Activated CD8-positive, alpha-beta memory T cell treated with anti-CD3 and anti-CD28 coated beads, Interleukin-2, amount 50 U/mL, for 1 hour (primary cell): ENCODE measurements around the gene OSBP2.
A peak's percentile ranks its signal among the peaks of the same experiment; 100 is the strongest.
"Not testable (repeated sequence)": the region's sequence is repeated elsewhere in the genome, so short reads cannot be mapped to it uniquely, and the experiment has no call there.

Experiments used
- DNase-seq: peaks from one replicate; pipeline ENCODE4 v3.0.0-alpha.2; 2020; ENCODE audit errors: extremely low read depth

Gene OSBP2

DNA sequence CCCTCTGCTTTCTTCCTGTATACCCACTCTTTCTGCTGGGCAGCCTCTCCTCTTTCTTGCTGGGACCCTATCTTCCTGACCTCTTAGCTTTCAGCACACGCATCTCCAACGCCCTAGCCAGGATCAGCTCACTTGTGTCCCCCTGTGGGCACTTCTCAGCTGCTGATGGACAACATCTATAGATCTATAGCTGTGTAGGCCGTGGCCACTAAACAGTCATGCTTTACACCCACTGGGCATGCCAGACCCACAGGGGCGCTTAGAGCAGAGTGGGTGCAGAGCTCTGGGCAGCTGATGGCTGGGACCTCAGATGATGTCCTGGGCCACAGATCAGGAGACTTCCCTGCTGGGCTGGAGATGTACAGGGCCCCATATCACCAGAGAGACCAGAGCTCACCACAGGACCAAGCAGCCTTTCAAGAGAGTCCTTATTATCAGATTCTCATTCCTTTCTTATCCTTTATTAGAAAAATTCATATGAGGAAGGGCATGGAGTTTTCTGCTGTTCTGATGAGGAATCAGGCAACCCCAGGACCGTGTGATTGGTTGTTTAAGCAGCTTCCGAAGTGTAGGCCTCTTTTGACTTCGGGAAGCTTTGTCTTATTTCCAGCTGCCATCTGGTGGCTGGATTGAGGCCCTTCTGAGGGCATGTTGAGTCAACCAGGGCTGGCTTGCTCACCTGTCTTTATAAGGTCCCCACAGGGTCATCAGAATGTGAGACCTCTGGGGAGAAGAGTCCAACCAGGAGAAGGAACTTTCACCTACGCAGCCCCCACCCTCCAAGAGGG is 60.5 kb downstream of the OSBP2 start:
- no peak for DNase-seq

- no peak for DNase-seq
These were observed 61.1 kb downstream of the OSBP2 start for GRCh38 chr22:30755759-30756124.

DNA sequence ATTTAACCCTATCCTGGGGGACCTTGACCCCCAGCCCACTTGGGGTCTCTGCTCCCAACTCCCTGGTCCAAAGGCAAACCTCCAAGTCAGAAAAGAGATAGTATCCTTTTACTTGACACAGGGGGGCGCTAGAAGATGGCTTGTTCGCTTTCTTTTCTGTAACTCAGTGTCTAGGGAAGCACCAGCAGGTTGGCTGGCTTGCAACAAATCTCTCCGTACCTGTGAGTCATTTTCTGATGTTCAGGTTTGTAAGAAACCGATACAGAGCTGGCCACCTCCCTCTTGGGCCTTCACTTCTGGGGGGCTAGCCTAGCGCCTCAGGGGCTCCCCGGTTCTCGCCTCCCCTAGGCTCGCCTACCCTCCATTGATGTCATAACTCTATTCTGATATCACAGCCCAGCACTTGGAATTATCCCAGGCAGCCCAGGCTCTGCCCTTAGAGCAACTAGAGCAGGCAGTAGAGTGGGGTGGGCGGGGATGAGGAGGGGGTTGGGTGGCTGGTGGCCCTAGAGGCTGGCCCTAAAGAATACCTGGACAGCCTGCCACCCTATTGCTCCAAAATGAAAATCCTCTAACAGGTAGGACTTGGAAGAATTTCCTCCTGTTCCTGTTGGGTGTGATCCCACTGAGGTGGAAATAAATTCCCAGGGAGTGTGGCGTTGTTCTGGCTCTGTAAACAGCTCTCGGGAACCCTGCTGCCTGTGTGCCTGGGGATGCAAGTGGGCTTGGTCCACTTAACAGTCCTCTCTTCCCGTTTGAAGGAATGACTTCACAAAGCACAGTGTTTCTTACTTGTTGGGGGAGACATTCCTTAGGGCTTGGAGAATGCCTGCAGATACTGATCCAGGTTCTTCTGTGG is 69.4 kb downstream of the OSBP2 start:
- DNase-seq = peak; percentile 27

DNA sequence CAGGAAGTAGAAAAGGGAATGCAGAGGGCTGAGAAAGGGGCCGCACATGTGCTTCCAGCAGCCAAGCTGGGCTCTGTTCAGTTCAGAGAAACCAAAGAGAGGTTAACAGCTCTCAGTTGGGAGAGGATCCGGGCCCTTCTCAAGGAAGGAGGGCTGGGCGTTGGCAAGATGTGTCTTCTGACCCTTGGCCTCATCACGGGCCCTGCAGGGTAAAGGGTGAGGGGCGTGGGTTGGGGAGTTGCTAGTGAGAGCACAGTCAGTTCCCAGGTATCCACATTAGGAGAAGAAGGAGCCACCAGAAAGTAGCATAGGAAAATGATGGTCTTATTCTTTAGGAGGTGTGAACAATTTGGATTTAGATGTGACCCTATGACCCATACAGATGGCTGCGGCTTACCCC is 73.0 kb downstream of the OSBP2 start:
- DNase-seq = no peak

DNA sequence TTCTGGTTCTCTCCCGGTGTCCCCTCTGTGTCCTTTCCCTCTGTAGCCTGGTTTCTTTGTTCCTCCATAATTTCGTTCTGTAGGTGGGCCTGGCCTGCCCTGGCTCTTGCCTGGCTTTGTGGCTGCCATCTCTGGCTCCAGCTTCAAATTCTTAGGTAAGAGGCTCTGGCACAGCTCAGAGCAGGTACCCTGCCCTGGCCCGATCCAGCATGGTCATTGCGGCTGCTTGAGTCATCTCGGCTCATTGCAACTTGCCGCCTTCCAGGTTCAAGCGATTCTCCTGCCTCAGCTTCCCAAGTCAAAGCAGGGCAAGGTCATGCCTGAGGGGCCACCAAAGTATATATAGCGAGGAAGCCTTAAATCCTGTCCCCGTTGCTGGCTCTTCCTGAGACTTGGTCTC is 76.0 kb downstream of the OSBP2 start:
- no peak for DNase-seq

- DNase-seq = no peak
These were observed 79.2 kb downstream of the OSBP2 start for GRCh38 chr22:30773919-30774318.

- no peak for DNase-seq
These were observed 79.9 kb downstream of the OSBP2 start for GRCh38 chr22:30774566-30774965.

DNA sequence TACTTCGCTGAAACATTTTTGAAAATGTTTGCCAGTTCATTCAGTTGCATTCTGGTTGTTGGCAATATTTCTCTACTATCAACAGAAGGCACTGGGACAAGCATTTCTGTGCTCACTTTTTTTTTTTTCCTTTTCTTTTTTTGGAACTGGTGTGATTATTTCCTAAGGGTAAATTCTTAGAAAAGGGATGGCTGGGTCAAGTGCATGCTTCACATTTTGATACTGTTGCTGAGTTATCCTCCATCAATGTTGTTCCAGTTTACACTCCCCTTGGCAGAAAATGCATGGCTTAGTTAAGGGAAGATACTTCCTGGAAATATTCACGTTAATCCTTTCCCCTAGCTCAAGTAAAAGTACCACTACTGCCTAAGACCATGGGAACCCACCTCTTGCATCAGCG is 81.8 kb downstream of the OSBP2 start:
- no peak for DNase-seq

DNA sequence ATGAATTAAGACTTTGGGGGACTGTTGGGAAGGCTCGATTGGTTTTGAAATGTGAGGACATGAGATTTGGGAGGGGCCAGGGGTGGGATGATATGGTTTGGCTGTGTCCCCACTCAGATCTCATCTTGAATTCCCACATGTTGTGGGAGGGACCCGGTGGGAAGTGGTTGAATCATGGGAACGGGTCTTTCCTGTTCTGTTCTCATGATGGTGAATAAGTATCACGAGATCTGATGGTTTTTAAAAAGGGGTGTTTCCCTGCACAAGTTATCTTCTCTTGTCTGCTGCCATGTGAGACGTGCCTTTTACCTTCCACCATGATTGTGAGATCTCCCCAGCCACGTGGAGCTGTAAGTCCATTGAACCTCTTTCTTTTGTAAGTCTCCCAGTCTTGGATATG is 82.5 kb downstream of the OSBP2 start:
- DNase-seq = not testable (repeated sequence)

DNA sequence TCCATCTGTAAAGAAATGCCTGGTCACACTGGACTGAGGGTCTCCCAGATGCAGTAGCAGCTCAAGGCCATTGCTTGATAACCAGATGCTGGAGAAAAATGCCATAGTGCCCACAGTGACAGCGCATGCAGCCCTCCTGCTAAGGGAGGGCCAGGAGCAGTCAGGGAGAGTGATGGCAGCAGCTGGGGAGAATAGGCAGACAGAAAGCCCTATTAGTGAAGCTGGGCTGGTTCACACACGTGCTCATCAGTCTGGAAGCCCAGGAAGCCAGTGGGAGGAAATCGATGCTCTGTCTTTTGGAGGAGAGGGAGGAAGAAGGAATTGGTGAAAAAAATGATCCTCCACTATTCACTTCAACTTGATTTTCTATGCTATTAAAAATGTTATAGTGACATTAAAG is 82.9 kb downstream of the OSBP2 start:
- DNase-seq = no peak

DNA sequence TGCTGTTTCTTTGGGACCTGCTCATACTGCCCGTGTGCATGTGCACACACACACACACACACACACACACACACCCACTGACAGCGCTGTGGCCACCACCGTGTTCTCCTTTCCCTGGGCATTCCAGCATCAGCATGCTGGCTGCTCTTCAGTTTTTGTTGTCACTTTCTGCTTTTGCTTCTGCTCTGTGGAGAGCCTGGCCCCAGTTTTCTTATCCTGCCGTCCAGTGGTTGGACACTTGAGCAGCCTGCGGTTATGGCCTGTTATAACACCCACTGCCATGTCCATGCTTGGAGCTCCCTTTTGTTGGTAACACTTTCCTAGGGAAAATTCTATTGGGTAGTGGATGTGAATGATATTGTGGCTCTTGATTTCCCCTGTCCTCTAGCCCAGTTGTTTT is 83.6 kb downstream of the OSBP2 start:
- no peak for DNase-seq

DNA sequence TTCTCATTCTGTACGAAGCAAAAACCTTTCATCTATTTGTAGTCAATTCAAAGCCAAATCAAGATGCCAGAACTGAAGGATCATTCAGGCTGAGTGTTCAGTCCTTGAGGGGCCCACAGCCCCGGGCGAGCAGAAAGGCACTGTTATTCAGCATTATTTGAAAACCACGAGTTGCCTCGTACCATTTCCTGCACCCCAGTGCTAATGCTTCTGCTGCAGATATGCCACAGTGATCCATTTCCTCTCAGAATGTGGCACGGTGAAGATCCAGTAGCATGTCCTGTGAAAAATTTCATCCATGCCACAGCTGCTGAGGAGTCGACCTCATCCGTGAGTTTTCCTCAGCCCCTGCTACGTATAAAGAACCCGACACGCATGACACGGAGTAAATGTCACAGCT is 85.4 kb downstream of the OSBP2 start:
- DNase-seq = no peak

GRCh38 chr22:30781271-30781875 is 86.7 kb downstream of the OSBP2 start:
- no peak for DNase-seq

- no peak for DNase-seq
These were observed 87.9 kb downstream of the OSBP2 start for GRCh38 chr22:30782613-30783012.

DNA sequence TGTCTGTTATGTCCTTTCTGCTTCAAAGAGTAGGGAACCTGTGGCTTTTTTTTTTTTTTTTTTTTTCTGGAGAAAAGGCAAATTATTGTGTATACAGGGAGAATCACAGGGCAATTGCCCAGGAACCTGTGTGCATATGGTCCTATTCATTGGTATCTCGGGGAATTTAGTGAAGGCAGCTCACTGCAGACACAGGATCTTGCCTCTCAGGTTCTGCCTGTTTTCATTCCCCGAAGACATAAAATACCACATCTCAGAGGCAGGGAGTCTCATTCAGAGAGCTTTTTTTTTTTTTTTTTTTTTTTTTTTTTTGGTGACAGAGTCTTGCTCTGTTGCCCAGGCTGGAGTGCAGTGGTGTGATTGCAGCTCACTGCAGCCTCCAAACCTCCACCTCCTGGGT is 88.3 kb downstream of the OSBP2 start:
- no peak for DNase-seq

DNA sequence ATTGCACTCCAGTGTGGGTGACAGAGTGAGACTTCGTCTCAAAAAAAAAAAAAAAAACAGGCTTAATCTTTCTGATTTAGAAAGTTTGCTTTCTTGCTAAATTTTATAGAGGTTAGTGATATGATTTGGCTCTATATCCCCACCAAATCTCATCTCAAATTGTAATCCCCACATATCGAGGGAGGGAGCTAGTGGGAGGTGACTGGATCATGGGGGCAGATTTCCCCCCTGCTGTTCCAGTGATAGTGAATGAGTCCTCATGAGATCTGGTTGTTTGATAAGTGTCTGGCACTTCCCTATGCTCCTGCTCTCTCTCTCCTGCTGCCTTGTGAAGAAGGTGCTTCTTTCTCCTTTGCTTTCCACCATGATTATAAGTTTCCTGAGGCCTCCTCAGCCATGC is 90.9 kb downstream of the OSBP2 start:
- DNase-seq = no peak

- DNase-seq = no peak
These were observed 95.7 kb downstream of the OSBP2 start for GRCh38 chr22:30790366-30790765.

GRCh38 chr22:30792456-30792855 is 97.8 kb downstream of the OSBP2 start:
- DNase-seq = no peak

DNA sequence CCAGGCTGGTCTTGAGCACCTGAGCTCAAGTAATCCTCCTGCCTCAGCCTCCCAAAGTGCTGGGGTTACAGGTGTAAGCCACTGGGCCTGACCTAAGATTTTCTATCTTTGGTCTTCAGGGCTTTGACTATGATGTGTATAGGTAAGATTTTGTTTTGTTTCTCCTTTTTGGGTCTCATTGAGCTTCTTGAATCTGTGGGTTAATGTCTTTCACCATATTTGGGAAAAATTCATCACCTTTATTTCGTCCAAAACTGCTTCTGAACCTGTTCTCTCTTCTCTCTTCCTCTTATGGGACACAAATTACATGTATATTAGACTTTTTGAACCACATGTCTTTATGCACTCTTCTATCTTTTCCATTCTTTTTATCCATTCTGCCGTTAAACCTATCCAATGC is 100.4 kb downstream of the OSBP2 start:
- no peak for DNase-seq

DNA sequence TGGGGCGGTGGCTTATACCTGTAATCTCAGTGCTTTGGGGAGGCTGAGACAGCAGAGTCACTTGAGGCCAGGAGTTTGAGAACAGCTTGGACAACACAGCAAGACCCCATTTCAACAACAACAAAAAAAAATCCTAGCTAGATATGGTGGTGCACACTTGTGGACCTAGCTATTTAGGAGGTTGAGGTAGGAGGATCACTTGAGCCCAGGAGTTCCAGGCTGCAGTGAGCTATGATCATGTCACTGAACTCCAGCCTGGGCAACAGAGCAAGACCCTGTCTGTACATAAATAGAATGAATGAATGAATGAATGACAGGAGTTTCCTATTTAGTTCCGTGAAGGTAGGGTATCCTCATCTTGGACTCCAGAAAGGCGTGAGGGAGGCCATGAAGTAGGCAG is 107.0 kb downstream of the OSBP2 start:
- no peak for DNase-seq

DNA sequence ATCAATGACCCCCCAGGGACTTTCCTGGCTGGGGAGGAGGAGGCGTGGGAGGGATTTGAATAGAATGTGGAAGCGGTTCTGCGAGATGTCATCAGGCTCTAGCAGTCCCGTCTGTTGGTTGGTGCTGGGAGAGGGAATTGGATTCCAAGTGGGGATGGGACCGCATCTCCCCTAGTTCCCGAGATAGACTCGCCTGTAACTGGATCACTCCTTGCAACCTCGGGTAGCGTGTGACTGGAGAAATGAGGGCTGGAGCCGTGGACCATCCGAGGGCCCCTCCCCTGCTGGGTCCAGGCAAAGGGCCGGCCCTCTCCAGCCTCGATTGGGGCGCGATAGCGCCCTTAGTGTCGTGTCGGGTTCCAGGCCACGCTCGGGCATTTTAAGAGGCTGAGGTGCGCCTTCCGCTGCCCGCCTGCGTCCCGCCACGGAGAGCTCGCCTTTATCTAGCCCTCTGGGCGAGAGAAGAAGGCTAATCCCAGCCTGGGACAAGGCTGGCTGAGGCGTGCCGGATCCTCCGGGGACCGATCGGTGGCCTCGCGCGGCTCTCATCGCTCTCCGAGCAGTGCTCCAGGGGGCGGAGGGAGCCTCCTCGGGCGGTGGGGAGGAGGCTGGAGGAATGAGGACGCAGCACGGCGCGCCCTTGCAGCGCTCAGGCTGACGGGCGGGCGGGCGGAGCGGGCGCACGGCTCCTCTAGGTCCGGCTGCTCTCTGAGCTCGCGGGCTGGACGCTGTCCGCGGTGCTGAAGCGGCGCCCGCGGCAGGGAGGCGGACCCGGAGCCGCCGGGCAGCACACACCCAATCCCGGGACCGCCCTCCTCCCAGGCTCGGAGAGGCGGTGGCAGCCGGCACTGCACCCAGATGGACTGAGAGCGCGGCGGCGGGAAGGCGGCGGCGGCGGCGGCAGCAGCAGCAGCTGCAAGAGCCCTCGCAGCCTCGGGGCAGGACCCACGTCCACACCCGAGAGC is 107.8 kb downstream of the OSBP2 start:
- DNase-seq = no peak

DNA sequence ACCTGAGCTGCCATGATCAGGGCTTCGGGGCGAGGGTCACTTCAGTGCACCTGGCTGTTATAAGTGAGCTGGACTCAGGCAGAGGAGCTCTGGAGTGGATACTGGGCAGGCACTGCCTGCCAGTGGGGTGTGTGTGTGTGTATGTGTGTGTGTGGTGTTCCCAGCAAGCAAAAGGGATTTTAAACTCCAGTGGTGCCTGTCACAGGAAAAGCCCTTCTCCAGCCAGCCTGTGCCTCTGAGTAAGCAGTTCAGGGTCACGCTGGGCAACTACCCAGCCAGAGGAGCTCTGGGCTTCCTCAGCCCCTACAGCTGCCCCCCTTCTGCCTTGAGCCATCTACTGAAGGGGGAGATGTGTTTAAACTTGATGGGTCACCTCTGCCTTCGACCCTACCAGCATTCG is 109.0 kb downstream of the OSBP2 start:
- DNase-seq = no peak
